Liver (tissue), 9 donors: Measurements from ENCODE around the gene FBXW7. TPM values are rescaled to one million over a fixed set of nuclear protein-coding genes. Genes with fewer than 3 reads are reported as not detected.

ENCODE experiments used
- DNase-seq: peaks from one replicate; pipeline ENCODE4 v3.0.0-alpha.2; 2017; ENCODE audit warnings: low spot score
- H3K27ac ChIP-seq, 2 donors: one replicate each; pipeline ENCODE4 v1.7.0; 2013; ENCODE audit warnings: inconsistent platforms in 2 of 2, low read length in 2 of 2, control low read depth in 1 of 2, low read depth in 1 of 2, mild to moderate bottlenecking in 1 of 2
- H3K27me3 ChIP-seq, 4 donors: one replicate each; pipeline versions ENCODE4 v1.6.1 to v1.7.0; 2013; ENCODE audit warnings: low read length in 3 of 4, inconsistent platforms in 1 of 4, mild to moderate bottlenecking in 1 of 4, moderate library complexity in 1 of 4; ENCODE audit not compliant: control insufficient read depth in 4 of 4, insufficient read depth in 4 of 4
- H3K36me3 ChIP-seq, 4 donors: one replicate each; pipeline versions ENCODE4 v1.6.1 to v1.7.0; 2013; ENCODE audit warnings: low read length in 3 of 4, mild to moderate bottlenecking in 3 of 4, low read depth in 1 of 4, moderate library complexity in 1 of 4; ENCODE audit not compliant: control insufficient read depth in 4 of 4, insufficient read depth in 3 of 4
- H3K4me1 ChIP-seq, 4 donors: one replicate each; pipeline versions ENCODE4 v1.6.1 to v1.7.0; 2013; ENCODE audit warnings: low read length in 3 of 4, mild to moderate bottlenecking in 3 of 4, moderate library complexity in 1 of 4; ENCODE audit not compliant: control insufficient read depth in 4 of 4, insufficient read depth in 4 of 4
- H3K4me3 ChIP-seq, 3 donors: one replicate each; pipeline versions ENCODE4 v1.6.1 to v1.7.0; 2013; ENCODE audit warnings: low read length in 3 of 3, control low read depth in 1 of 3, low read depth in 1 of 3, mild to moderate bottlenecking in 1 of 3
- H3K9ac ChIP-seq, 2 donors: one replicate each; pipeline ENCODE4 v1.7.0; 2013; ENCODE audit warnings: low read length in 2 of 2, mild to moderate bottlenecking in 2 of 2, moderate library complexity in 2 of 2, control low read depth in 1 of 2, low read depth in 1 of 2
- H3K9me3 ChIP-seq, 4 donors: one replicate each; pipeline versions ENCODE4 v1.6.1 to v1.7.0; 2013; ENCODE audit warnings: low read length in 3 of 4; ENCODE audit not compliant: control insufficient read depth in 4 of 4
- EGR1 ChIP-seq, 2 donors: IDR thresholded peaks; 2 replicates each; pipeline ENCODE4 v1.6.1; 2016 to 2018; ENCODE audit warnings: antibody characterized with exemption in 2 of 2, low read depth in 2 of 2
- GABPA ChIP-seq, 2 donors: IDR thresholded peaks in 1 of 2; conservative IDR thresholded peaks in 1 of 2; 2 replicates each; pipeline ENCODE4 v1.6.1; 2016; ENCODE audit warnings: antibody characterized with exemption in 2 of 2, mild to moderate bottlenecking in 1 of 2, moderate library complexity in 1 of 2
- HNF4A ChIP-seq, 2 donors: conservative IDR thresholded peaks; 2 replicates each; pipeline ENCODE4 v1.6.1; 2016; ENCODE audit warnings: antibody characterized with exemption in 2 of 2, mild to moderate bottlenecking in 2 of 2
- RXRA ChIP-seq, 2 donors: IDR thresholded peaks; 2 replicates each; pipeline ENCODE4 v1.6.1; 2017 to 2018; ENCODE audit warnings: antibody characterized with exemption in 2 of 2, mild to moderate bottlenecking in 1 of 2
- SP1 ChIP-seq: IDR thresholded peaks from 2 replicates; pipeline ENCODE4 v1.6.1; 2018; ENCODE audit warnings: antibody characterized with exemption, mild to moderate bottlenecking
- TAF1 ChIP-seq: conservative IDR thresholded peaks from 2 replicates; pipeline ENCODE4 v1.6.1; 2016; ENCODE audit warnings: antibody characterized with exemption, mild to moderate bottlenecking
- ZBTB33 ChIP-seq: IDR thresholded peaks from 2 replicates; pipeline ENCODE4 v1.6.1; 2016; ENCODE audit warnings: antibody characterized with exemption
- WGBS: extraction: QIAGEN DNeasy Blood & Tissue Kit; methylation state at CpG from one replicate; pipeline ENCODE4 v1.1.7; 2013; 5-methylcytosine and 5-hydroxymethylcytosine counted together
- polyA plus RNA-seq, 2 donors: library from polyadenylated mRNA; stranded (reverse) in 1 of 2; unstranded in 1 of 2; fragments of 200-250 nt in 1 of 2; fragments of >200 nt in 1 of 2; fragmentation: Nextera tagmentation in 1 of 2; extraction: Ambion mirVana in 1 of 2; gene quantifications; one replicate each; pipeline versions ENCODE4 v1.2.1 to v1.2.3, GENCODE V29; 2013 to 2015
- total RNA-seq, 2 donors: library from RNA; depleted of rRNA; stranded (reverse); fragments of >200 nt; gene quantifications; one replicate each; pipeline ENCODE4 v1.2.3, GENCODE V29; 2014
- TF ChIP-seq, protein P1 (sequence below): fragments of 150-350 bp; IDR thresholded peaks from 2 replicates; pipeline ENCODE4 v1.5.1; 2017; ENCODE audit warnings: improper control_type of control experiment, low read depth, low read length; ENCODE audit not compliant: missing input control
- TF ChIP-seq, protein P2 (sequence below): IDR thresholded peaks from 2 replicates; pipeline ENCODE4 v1.6.1; 2016; ENCODE audit warnings: antibody characterized with exemption
- TF ChIP-seq, protein P3 (sequence below): IDR thresholded peaks from 2 replicates; pipeline ENCODE4 v1.6.1; 2016; ENCODE audit warnings: antibody characterized with exemption
- TF ChIP-seq, protein P4 (sequence below): IDR thresholded peaks from 2 replicates; pipeline ENCODE4 v1.6.1; 2016; ENCODE audit warnings: antibody characterized with exemption, mild to moderate bottlenecking
- donor health status: healthy.
- donor health status: healthy.
- donor health status: healthy.
- donor health status: healthy.
- donor health status: healthy.

FBXW7 gene
- total and polyA plus RNA-seq, 4 donors = 4.0 to 56.9 (median 16.1) TPM

DNA sequence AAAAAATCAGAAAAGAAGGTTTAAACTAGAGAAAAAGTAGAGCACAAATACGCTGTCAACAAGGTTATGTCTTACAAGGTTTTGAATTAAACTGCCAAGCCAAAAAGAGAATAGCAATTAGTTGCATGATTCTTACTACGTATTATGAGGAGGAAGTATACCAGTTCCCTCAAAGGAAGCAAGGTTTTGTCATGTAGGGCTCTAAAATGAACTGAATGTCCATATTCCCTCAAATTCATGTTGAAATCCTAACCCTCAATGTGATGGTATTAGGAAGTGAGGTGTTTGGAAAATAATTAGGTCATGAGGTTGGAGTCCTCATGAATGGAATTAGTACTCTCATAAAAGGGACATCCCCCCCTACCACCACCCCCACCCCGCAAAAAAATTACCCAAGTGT, 201.0 kb downstream of the FBXW7 start:
- H3K27me3 ChIP-seq = no peaks in the 10 kb centered on the region
- no peaks in the 10 kb centered on the region for H3K9me3 ChIP-seq
- H3K27ac ChIP-seq = no peak overlapping the region
- TF ChIP-seq, protein P1, sequence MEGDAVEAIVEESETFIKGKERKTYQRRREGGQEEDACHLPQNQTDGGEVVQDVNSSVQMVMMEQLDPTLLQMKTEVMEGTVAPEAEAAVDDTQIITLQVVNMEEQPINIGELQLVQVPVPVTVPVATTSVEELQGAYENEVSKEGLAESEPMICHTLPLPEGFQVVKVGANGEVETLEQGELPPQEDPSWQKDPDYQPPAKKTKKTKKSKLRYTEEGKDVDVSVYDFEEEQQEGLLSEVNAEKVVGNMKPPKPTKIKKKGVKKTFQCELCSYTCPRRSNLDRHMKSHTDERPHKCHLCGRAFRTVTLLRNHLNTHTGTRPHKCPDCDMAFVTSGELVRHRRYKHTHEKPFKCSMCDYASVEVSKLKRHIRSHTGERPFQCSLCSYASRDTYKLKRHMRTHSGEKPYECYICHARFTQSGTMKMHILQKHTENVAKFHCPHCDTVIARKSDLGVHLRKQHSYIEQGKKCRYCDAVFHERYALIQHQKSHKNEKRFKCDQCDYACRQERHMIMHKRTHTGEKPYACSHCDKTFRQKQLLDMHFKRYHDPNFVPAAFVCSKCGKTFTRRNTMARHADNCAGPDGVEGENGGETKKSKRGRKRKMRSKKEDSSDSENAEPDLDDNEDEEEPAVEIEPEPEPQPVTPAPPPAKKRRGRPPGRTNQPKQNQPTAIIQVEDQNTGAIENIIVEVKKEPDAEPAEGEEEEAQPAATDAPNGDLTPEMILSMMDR = no peak
- TF ChIP-seq GABPA (IDR thresholded peaks at IDR 0.05 in 1 of 2, conservative IDR thresholded peaks at IDR 0.05 in 1 of 2) = no peak
- TF ChIP-seq EGR1 (IDR thresholded peaks at IDR 0.05; ENCODE audit: low read depth in 2 of 2) = no peak
- TF ChIP-seq, protein P2, sequence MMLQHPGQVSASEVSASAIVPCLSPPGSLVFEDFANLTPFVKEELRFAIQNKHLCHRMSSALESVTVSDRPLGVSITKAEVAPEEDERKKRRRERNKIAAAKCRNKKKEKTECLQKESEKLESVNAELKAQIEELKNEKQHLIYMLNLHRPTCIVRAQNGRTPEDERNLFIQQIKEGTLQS = no peak
- TF ChIP-seq, protein P3, sequence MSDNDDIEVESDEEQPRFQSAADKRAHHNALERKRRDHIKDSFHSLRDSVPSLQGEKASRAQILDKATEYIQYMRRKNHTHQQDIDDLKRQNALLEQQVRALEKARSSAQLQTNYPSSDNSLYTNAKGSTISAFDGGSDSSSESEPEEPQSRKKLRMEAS = no peak
- no peak for TF ChIP-seq HNF4A (conservative IDR thresholded peaks at IDR 0.05)
- no peak for TF ChIP-seq ZBTB33
- TF ChIP-seq, protein P4, sequence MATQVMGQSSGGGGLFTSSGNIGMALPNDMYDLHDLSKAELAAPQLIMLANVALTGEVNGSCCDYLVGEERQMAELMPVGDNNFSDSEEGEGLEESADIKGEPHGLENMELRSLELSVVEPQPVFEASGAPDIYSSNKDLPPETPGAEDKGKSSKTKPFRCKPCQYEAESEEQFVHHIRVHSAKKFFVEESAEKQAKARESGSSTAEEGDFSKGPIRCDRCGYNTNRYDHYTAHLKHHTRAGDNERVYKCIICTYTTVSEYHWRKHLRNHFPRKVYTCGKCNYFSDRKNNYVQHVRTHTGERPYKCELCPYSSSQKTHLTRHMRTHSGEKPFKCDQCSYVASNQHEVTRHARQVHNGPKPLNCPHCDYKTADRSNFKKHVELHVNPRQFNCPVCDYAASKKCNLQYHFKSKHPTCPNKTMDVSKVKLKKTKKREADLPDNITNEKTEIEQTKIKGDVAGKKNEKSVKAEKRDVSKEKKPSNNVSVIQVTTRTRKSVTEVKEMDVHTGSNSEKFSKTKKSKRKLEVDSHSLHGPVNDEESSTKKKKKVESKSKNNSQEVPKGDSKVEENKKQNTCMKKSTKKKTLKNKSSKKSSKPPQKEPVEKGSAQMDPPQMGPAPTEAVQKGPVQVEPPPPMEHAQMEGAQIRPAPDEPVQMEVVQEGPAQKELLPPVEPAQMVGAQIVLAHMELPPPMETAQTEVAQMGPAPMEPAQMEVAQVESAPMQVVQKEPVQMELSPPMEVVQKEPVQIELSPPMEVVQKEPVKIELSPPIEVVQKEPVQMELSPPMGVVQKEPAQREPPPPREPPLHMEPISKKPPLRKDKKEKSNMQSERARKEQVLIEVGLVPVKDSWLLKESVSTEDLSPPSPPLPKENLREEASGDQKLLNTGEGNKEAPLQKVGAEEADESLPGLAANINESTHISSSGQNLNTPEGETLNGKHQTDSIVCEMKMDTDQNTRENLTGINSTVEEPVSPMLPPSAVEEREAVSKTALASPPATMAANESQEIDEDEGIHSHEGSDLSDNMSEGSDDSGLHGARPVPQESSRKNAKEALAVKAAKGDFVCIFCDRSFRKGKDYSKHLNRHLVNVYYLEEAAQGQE = no peak
- no peak for TF ChIP-seq TAF1
- TF ChIP-seq RXRA (IDR thresholded peaks at IDR 0.05) = no peak
- no peak for TF ChIP-seq SP1
- no peak for DNase-seq
- H3K4me1 ChIP-seq = no peaks in the 10 kb centered on the region
- H3K9ac ChIP-seq = no peak overlapping the region
- no peak overlapping the region for H3K4me3 ChIP-seq
- H3K36me3 ChIP-seq = peaks cover 0 to 14% (median 1%) of the 10 kb centered on the region in 4 donors
- WGBS = 60% methylated on average over 3 of the region's 3 CpGs

DNA sequence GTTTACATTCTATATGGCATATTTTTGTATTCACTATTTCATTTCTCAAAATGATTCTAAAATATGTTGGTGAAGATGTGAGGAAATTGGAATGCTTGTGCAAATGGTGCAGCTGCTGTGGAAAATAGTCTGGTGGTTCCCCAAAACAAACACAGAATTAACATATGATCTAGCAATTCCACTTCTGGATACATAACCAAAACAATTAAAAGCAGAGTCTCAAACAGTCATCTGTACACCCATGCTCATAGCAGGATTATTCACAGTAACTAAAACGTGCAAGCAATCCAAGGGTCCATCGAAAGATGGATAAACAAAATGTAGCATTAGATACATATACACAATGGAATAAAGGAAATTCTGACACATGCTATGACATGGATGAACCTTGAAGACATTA, 204.8 kb downstream of the FBXW7 start:
- H3K27ac ChIP-seq = no peak overlapping the region
- WGBS = 96% methylated on average over 2 of the region's 2 CpGs
- peaks cover 0 to 28% (median 12%) of the 10 kb centered on the region in 4 donors for H3K36me3 ChIP-seq
- no peak for DNase-seq
- no peak overlapping the region for H3K9ac ChIP-seq
- no peaks in the 10 kb centered on the region for H3K9me3 ChIP-seq
- H3K27me3 ChIP-seq = no peaks in the 10 kb centered on the region
- H3K4me1 ChIP-seq = no peaks in the 10 kb centered on the region
- no peak for TF ChIP-seq RXRA (IDR thresholded peaks at IDR 0.05)
- no peak overlapping the region for H3K4me3 ChIP-seq
